ENCODE measurements around the gene NKD1.
"Not testable (repeated sequence)": the region's sequence is repeated elsewhere in the genome, so short reads cannot be mapped to it uniquely, and the experiment has no call there.

NKD1 gene, protein sequence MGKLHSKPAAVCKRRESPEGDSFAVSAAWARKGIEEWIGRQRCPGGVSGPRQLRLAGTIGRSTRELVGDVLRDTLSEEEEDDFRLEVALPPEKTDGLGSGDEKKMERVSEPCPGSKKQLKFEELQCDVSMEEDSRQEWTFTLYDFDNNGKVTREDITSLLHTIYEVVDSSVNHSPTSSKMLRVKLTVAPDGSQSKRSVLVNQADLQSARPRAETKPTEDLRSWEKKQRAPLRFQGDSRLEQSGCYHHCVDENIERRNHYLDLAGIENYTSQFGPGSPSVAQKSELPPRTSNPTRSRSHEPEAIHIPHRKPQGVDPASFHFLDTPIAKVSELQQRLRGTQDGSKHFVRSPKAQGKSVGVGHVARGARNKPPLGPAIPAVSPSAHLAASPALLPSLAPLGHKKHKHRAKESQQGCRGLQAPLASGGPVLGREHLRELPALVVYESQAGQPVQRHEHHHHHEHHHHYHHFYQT

DNA sequence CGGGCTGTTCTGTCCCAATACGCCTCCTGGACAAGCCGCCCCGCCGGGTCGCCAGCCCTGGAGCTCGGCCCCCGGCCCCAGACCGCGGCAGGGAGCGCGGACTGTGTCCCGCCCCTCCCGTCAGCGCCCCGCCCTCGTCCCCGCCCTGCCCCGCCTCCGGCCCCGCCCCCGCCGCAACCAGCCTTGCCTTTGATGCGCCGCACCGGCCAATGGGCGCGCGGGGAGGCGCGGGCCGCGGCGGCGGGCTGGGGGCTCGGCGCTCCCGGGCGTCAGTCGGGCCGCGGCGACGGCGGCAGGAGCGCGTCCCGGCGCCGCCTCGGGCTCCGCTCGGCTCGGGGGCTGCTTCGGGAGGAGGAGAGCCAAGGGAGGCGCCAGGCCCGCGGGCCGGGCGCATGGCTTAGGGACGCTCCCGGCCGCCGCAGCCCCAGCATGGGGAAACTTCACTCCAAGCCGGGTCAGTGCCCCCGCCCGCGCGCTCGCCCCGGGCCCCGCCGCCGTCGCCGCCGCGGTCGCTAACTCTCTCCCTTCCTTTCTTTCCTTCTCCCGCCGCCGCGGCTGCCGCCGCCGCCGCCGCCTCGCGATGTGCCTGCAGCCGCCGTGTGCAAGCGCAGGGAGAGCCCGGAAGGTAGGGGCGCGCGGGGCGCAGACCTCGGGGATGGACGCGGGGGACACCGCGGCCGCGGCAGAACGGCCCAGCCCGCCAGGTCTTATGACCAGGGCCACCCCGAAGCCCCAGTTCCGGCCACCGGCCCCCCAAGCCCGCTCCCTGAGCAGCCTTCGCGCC lies at the start of gene NKD1:
Gene NKD1 (plus strand): TSS at position 272 of the 784 bp plus-strand sequence. CDS start 158 bp downstream, at position 430.
- peak; percentile 10 for DNase-seq (ENCODE audit: low read depth)

DNA sequence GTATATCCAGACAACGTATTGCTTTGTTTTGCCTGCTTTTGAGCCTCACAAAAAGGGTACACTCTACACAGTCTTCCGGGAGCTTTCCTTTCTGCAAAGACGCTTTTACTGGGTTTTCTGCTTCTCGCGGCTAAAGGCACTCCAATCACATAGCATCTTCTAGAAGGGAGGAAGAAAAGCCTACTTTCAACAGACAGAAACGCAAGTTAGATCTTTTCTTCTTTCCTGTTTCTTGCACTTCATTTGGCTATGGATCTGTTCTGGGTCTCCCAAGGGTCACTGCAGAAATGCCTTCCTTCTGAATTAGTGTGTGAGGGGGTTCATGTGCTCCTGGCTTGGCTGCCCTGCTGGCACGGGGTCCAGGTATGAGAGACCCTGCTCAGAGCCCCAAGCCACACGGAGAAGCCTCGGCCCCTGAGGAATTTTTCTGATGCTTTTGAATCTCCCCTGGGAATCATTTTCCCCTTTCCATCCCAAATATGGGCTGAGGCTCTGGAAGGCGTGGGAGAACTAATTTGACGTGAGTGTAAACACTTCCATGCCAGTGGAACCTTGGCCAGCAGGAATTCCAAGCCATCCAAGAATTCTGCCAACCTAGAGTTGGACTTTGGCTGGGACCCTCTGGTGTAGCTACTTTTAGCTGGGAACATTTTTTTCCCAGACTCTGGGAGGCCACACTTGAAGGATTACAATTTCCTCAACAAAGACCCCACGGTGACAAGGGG lies 49.6 kb upstream of the NKD1 start:
- no peak for DNase-seq (ENCODE audit: low read depth)

DNA sequence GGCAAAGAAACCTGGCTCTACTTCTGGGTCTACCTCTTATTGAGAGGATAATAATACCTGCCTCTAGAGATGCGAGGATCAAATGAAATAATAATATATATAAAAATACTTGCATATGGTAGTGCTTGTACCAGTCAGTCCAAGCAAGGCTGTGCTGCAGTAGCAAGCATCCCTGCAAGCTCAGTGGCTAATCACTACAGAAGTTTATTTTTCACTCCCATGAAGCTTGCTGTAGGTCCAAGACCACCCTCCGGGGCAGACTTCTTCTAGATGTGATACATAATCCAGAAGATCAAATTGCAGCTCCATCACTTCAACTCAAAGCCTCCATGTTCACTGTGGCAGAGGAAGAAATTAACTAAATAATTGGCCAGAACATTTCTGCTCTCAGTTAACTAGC lies 48.9 kb upstream of the NKD1 start:
- DNase-seq (ENCODE audit: low read depth) = no peak

DNA sequence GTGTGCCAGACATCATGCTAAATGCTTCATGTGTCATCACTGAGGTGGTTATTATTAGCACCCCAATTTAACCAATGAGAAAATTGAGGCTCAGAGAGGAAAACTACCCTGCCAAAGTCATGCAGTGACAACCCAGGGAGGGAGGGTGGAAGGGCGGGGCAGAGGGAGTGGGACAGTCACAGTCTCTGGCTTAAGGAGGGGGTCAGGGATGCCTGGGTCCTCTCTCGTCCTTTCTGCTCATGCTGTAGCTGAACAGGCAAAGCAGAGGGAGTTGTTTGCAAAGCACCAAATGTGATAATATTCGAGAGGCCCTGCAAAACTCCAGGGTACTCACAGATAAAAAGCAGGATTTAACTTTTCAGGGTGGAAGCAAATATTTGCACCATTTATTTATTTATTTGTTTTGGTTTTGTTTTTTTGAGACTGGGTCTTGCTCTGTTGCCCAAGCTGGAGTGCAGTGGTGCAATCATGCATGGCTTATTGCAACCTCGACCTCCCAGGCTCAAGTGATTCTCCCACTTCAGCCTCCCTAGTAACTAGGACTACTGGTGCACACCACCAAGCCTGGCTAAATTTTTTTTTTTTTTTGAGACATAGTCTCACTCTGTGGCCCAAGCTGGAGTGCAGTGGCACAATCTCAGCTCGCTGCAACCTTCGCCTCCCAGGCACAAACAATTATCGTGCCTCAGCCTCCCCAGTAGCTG lies 47.9 kb upstream of the NKD1 start:
- DNase-seq (ENCODE audit: low read depth) = no peak

DNA sequence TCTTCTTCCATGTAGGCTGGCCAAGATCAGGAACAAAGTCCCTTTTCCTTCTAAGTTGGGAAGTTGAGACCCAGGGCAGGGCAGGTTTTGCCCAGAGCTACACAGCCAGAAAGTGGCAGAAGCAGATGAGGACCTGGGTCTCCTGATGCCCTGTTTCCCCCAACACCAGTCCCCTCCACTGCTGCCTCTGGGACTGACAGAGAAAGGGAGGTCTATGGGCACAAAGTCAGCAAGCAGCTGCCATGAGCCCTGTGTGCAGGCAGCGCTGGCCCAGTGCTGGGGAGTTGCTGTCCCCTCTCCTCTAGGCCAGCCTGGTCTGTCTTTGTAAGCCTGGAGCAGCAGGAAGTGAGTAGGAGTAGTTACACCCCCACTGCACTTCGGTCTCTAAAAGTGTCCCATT lies 46.9 kb upstream of the NKD1 start:
- DNase-seq (ENCODE audit: low read depth) = no peak

DNA sequence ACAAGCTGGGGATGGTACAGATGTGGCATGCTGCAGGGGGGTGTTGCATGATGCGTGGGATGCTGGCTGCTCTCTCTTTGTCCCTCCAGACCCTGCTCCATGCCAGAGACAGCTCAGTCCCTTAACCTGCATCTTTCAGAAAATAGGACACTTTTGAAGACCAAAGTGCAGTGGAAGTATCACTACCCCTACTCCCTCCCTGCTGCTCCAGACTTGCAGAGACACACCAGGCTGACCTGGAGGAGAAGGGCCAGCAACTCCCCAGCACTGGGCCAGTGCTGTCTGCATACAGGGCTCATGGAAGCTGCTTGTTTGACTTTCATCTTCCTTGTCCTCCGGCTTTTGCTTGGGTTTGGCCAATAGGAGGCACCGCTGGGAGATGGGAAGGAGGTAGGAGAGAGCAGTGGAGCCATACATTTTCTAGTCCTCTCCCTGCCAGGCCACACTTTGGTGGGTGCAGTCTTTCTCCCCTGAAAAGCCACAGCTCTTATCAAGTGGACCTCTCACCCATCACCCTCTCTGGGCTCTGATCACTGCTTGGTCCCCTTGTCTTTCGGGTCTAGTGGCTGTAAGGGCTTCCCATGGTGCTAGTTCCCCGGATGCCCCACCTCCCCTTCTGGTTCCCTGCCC lies 46.1 kb upstream of the NKD1 start:
- no peak for DNase-seq (ENCODE audit: low read depth)

DNA sequence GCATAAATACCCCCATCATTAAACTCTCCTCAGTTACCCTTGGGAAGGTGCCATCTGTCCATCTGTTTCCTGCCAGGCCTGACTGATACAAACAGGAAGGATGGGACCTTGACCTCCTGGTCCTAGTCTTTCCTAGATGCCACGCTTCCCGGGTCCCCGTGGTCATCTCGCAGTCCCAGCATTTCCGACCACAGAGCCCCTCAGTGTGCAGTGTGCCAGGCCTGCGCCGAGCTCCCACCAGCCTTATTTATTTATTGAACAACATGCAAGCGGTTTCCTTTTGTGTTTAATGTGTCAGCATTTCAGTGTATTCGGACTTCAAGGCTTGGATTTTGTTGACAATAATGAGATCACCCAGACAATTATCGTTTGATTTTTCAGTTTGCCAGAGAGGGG lies 45.6 kb upstream of the NKD1 start:
- DNase-seq (ENCODE audit: low read depth) = no peak

DNA sequence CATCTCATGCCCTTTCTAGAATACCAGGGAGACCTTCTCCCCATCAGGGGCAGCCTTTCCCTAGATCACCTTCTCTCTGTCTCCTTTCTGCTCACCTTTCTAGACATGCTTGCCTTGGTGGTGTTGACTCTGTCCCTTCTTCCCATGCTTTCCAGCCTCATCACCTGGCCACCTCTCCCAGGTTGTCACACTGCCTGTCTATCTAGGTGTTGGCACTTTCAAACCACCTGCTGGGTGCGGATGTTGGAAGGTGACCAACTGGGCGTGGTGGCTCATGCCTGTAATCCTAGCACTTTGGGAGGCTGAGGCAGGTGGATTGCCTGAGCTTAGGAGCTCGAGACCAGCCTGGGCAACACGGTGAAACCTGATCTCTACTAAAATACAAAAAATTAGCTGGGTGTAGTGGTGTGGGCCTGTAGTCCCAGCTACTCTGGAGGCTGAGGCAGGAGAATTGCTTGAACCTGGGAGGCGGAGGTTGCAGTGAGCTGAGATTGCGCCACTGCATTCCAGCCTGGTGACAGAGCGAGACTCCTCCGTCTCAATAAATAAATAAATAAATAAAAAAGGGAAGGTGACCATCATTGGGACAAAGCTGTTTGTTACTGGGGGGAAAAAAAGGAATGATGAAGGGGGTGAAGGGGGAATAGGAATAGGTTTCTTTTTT lies 44.2 kb upstream of the NKD1 start:
- not testable (repeated sequence) for DNase-seq (ENCODE audit: low read depth)

DNA sequence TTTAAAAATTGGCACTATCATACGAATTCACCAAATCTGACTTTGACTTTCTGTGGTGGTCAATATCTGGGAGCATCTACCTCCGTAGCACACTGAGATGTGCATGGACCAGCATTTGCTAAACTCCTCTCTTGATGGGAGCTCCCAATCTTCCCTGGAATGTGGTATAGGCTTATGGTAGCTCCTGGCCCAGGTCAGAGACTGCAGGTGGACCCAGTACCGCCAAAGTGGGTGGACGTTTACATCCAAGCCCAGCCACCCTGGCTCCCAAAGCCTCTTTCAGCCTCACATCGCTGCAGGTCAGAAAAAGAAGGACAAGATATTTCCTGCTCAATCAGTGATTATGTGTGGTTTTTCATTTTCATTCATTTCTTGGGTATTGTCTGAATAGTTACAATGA lies 43.1 kb upstream of the NKD1 start:
- no peak for DNase-seq (ENCODE audit: low read depth)

DNA sequence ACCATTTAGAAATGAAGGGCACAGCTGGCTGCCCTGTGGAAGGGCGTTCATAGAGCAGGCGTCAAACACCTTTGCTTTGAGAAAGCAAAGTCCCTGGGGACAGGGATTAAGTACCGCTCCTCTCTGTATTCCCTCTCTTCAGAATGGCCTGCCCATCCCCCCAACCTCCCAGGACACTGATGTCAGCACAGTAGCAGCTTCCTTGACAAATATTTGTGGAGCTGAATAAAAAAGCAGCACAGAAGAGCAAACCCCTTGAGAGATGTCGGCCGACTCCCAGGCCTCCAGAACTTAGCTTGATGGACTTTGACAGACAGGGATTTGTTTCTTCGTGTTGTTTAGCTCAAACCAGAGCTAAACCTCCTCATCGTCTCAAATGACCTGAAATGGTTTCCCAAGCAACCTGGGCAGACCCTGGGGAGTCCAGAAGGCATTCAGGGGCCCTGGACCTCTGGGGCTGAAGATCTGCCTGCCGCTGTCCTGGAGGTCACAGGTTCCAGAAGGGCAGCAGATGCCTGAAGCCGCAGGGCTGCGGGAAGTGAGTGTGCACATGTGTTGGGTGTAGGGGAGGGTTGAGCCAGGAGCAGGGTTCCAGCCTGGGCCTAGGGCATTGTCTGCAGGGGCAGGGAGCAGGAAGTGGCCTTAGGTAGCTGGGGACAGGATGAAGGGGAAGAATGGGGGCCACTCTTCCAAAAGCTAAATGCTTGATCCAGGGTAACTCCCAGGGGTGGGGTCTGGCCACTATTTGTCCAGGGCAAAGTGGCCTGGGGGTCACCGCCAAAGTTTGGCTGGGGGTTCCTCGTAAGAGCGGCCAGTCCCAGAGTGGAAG lies 42.3 kb upstream of the NKD1 start:
- no peak for DNase-seq (ENCODE audit: low read depth)

DNA sequence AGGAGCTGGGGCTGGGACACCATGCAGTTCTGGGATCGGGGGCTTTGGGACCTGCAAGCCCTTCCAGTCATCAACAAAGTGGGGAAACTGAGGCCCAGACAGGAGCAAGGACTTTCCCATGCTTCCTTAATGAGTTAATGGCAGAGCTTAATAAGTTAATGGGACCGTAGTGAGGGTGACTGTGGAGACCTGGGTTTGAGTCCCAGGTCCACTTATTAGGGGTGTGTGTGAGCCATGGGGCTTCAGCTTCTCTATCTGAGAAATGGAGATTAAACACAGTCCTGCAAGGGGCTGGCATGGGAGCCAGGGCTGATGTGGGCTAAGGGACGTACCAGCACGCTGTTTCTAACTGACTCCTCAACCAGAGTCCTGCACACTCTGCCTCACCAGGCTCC lies 41.7 kb upstream of the NKD1 start:
- DNase-seq (ENCODE audit: low read depth) = no peak

DNA sequence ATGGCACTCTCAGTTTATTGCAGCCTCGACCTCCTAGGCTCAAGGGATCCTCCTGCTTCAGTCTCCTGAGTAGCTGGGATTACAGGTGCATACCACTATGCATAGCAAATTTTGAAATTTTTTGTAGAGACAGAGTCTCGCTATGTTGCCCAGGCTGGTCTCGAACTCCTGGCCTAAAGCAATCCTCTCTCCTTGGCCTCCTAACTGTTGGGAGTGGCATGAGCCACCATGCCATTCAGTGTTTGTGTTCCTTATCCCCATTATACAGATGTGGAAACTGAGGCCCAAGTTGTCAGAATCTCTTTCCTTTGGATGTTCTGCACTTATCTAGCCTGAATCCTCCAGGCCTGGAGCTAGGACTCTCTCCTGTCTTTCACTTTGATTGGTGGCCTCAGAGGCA lies 40.8 kb upstream of the NKD1 start:
- DNase-seq (ENCODE audit: low read depth) = no peak

DNA sequence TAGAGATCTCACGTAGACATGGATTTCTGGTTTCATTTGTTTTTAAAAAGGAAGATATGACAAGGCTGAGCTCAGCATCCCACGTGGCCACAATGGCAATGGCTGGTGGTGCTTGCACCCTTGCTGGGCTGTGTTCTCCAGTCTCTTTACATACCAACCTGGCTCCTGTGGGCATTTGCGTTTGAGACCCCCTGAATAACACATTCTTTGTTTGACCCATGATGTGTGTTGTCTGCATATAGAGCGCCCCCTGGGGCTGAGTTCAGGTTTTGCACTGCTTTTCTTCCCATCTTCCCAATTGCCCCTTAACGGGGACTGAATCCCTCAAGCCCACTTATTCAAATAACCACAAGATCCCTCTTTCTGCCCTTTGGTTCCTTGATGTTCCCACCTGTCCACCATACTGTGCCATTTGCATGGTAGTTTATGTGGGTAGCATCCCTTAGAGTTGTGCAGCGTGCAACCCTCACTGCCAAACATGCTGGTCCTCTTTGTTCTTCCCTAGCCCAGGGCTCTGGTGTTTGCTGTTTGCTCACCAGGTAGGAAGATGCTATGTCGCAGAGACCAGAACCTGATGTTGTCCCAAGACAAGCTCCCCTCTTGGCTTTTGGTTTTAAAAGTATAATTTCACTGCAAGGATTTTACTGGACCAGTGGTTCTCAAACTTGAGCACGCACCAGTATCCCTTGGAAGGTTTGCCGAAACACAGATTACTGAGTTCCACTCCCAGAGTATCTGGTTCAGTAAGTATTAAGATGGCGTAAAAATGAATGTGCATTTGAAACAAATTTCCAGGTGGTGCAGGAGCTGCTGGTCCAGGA lies 38.5 kb upstream of the NKD1 start:
- peak; percentile 7 for DNase-seq (ENCODE audit: low read depth)

DNA sequence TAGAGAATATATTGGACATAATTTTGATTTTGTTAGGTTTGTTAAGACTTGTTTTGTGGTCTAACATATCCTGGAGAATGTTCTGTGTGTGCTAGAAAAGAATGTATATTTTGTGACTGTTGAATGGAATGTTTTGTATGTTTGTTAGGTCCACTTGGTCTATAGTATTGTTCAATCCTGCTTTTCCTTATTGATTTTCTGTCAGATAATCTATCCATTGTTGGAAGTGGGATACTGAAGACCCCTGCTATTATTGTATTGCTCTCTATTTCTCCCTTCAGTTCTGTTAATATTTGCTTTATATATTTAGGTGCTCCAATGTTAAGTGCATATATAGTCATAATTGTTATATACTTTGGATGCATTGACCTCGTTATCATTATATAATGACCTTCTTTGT lies 33.0 kb upstream of the NKD1 start:
- DNase-seq (ENCODE audit: low read depth) = no peak

DNA sequence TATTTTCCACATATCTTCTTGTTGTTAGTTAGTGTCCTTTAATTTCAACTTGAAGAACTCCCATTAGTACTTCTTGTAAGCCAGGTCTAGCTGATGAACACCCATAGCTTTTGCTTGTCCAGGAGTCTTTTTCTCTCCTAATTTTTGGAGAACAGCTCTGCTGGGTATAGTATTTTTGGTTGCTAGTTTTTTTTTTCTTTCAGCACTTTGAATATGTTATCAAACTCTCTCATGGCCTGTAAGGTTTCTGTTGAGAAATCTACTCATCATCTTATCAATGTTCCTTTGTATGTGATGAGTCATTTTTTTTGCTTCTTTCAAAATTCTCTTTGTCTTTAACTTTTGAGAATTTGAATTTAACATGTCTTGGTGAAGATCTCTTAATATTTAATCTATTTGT lies 31.8 kb upstream of the NKD1 start:
- DNase-seq (ENCODE audit: low read depth) = no peak

DNA sequence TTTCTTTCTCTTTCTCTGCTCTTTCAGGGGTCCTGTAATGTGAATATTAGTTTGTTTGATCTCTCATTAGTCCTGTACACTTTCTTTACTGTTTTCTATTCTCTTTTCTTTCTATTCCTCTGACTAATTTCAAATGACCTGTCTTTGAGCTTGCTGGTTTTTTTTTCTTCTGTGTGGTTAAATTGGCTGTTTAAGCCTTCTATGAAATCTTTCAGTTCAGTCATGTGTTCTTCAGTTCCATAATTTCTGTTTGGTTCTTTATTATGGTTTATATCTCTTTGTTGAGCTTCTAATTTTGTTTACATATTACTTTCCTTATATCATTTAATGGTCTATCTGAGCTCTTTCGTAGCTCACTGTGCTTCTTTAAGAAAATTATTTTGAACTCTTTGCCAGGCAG lies 31.3 kb upstream of the NKD1 start:
- DNase-seq (ENCODE audit: low read depth) = no peak

DNA sequence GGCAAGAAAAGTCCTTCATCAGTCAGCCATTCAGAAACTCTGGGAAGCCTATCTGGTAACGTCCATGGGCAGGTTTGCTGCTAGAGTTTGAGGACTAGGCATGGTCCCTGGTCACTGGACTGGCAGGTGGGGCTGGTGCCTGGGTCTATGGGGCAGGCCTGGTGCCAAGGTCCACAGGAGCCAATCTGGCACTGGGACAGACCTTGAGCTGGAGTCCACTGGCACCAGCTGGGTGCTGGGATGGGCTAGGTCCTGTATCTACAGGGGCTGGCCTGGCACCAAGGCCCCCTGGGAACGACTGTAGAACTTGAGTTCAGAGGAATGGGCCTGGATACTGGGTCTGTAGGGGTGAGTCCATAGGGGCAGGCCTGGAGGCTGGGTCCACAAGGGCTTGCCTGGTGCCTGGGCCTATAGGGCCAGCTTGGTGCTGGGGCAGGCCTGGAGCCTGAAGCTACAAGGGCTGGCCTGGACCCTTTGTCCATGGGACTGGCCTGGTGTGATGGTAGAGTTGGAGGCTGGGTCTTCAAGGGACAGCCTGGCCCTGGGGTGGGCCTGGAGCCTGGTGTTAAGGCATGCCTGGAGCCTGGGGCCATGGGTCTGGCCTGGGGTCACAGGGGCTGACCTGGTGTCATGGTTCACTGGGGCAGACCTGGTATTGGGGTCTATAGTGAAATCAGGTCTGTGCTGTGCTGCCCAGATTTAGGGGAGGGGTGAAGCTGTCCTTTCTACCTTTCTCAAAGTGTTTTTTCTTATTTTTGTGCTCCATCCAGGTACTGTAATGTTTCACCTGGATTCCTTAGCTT lies 30.5 kb upstream of the NKD1 start:
- no peak for DNase-seq (ENCODE audit: low read depth)

DNA sequence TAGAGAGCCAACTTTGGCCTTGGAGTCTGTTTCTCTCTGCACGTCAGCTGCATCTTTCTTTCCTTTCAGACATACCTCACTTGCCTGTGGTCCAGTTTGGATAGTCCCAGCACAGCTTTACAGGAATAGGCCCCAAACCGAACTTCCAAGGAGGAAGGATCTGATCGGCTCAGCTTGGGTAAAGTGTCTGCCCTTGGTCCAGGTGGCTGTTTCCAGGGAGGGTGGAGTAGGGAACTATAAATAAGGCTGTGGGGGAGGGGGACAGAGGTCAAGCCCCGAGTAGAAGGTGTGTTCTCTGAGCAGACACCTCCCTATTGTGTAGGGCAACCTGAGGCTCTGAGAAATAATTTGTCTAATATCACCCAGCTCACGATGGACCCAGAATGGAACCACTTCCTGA lies 29.2 kb upstream of the NKD1 start:
- no peak for DNase-seq (ENCODE audit: low read depth)

Measured in amniotic epithelial cell (primary cell).